HepG2 (cell line): Measurements from ENCODE around the gene ANKS1B.

Experiments used
- ATF1 ChIP-seq: IDR thresholded peaks from 2 replicates; pipeline ENCODE4 v1.6.1; 2016; ENCODE audit warnings: mild to moderate bottlenecking, control low read depth
- CEBPB ChIP-seq: IDR thresholded peaks from 2 replicates; pipeline ENCODE4 v1.6.1; 2011; ENCODE audit warnings: low read depth, low read length, improper control_type of control experiment, borderline replicate concordance
- CHD2 ChIP-seq: IDR thresholded peaks from 2 replicates; pipeline ENCODE4 v1.6.1; 2011; ENCODE audit warnings: low read depth, low read length, improper control_type of control experiment
- E2F5 ChIP-seq: sonication (generic); formaldehyde crosslinking; conservative IDR thresholded peaks from 2 replicates; pipeline ENCODE4 v1.4.0; 2020; ENCODE audit warnings: missing genetic modification reagents
- EP300 ChIP-seq, 3 experiments: sonication (generic) in 1 of 3; formaldehyde crosslinking in 1 of 3; IDR thresholded peaks; 2 replicates each; pipeline versions ENCODE4 v1.5.1 to v1.6.1; 2011 to 2020; ENCODE audit warnings: low read depth in 2 of 3, low read length in 2 of 3, borderline replicate concordance in 1 of 3, improper control_type of control experiment in 1 of 3, mild to moderate bottlenecking in 1 of 3, missing genetic modification reagents in 1 of 3, moderate library complexity in 1 of 3
- EZH2 ChIP-seq: conservative IDR thresholded peaks from 2 replicates; pipeline ENCODE4 v1.6.1; 2012; ENCODE audit warnings: mild to moderate bottlenecking, low read depth, low read length, moderate library complexity
- KAT7 ChIP-seq: IDR thresholded peaks from 2 replicates; pipeline ENCODE4 v1.6.1; 2018; ENCODE audit warnings: borderline replicate concordance, missing compliant biosample characterization
- NFE2 ChIP-seq: sonication (generic); formaldehyde crosslinking; IDR thresholded peaks from 2 replicates; pipeline ENCODE4 v1.4.0; 2020; ENCODE audit warnings: missing genetic modification reagents
- PRDM15 ChIP-seq: sonication (generic); formaldehyde crosslinking; IDR thresholded peaks from 2 replicates; pipeline ENCODE4 v1.4.0; 2020; ENCODE audit warnings: missing genetic modification reagents
- SIN3A ChIP-seq: IDR thresholded peaks from 2 replicates; pipeline ENCODE4 v1.6.1; 2011; ENCODE audit warnings: low read depth, mild to moderate bottlenecking, control low read depth, low read length, borderline replicate concordance
- ZBTB49 ChIP-seq: sonication (generic); formaldehyde crosslinking; IDR thresholded peaks from 2 replicates; pipeline ENCODE4 v1.4.0; 2020; ENCODE audit warnings: missing genetic modification reagents, borderline replicate concordance

- TF ChIP-seq ATF1 (CRISPR knock-in tag) = no peak
- no peak for TF ChIP-seq NFE2
- no peak for TF ChIP-seq CHD2
- no peak for TF ChIP-seq SIN3A
- TF ChIP-seq EP300 (IDR thresholded peaks at IDR 0.05; ENCODE audit: low read depth in 2 of 2, low read length in 2 of 2) = no peak
- no peak for TF ChIP-seq EP300 (CRISPR knock-in tag; IDR thresholded peaks at IDR 0.05; ENCODE audit: borderline replicate concordance)
- no peak for TF ChIP-seq KAT7 (CRISPR knock-in tag)
- TF ChIP-seq ZBTB49 = no peak
- TF ChIP-seq CEBPB = no peak
- TF ChIP-seq EZH2 = no peak
- TF ChIP-seq PRDM15 (CRISPR knock-in tag) = no peak
- no peak for TF ChIP-seq E2F5 (CRISPR knock-in tag)
Measured at GRCh38 chr12:98770230-98770629, 1214.5 kb downstream of the ANKS1B start.
